Adrenal gland (tissue), 19 donors: ENCODE measurements around the gene TNFRSF25. TPM values are rescaled to one million over a fixed set of nuclear protein-coding genes. Genes with fewer than 3 reads are reported as not detected.

Experiments
- DNase-seq, 7 donors: peaks; one replicate each; pipeline ENCODE4 v3.0.0-alpha.2; 2019 to 2020
- H3K27ac ChIP-seq, 5 donors: fragments of 200-600 bp; sonication (generic) in 4 of 5; 1 replicate in 3 of 5; 2 replicates in 2 of 5; pipeline versions ENCODE4 v1.5.1 to v1.8.0; 2016 to 2020; ENCODE audit warnings: mild to moderate bottlenecking in 1 of 5
- H3K27me3 ChIP-seq: fragments of 200-600 bp; 2 replicates; pipeline ENCODE4 v1.8.0; 2021
- H3K36me3 ChIP-seq, 2 donors: fragments of 200-600 bp; replicated peaks in 1 of 2; 1 replicate in 1 of 2; 2 replicates in 1 of 2; pipeline versions ENCODE4 v1.5.1 to v1.8.0; 2018 to 2022
- H3K4me1 ChIP-seq, 2 donors: fragments of 200-600 bp; replicated peaks in 1 of 2; 1 replicate in 1 of 2; 2 replicates in 1 of 2; pipeline versions ENCODE4 v1.5.1 to v1.8.0; 2018 to 2021
- H3K4me3 ChIP-seq, 4 donors: fragments of 200-600 bp; sonication (generic) in 3 of 4; one replicate each; pipeline ENCODE4 v1.5.1; 2016 to 2018
- H3K9me3 ChIP-seq, 3 donors: fragments of 200-600 bp; sonication (generic) in 1 of 3; replicated peaks in 1 of 3; 1 replicate in 2 of 3; 2 replicates in 1 of 3; pipeline versions ENCODE4 v1.5.1 to v1.8.0; 2016 to 2021
- CTCF ChIP-seq, 6 experiments: fragments of 450-650 bp in 4 of 6; fragments of 200-600 bp in 2 of 6; sonication (generic) in 1 of 6; IDR thresholded peaks; 1 replicate in 5 of 6; 2 replicates in 1 of 6; pipeline versions ENCODE4 v1.5.1 to v1.8.0; 2016 to 2021; ENCODE audit warnings: antibody characterized with exemption in 6 of 6, mild to moderate bottlenecking in 2 of 6, moderate library complexity in 1 of 6
- POLR2A ChIP-seq, 2 donors: fragments of 450-650 bp; IDR thresholded peaks; one replicate each; pipeline ENCODE4 v1.6.1; 2017; ENCODE audit warnings: antibody characterized with exemption in 2 of 2, mild to moderate bottlenecking in 2 of 2, moderate library complexity in 1 of 2
- WGBS, 4 donors: extraction: QIAGEN DNeasy Blood & Tissue Kit in 2 of 4; methylation state at CpG; one replicate each; pipeline versions ENCODE4 v1.1.5 to v1.1.7; 2013 to 2017; 5-methylcytosine and 5-hydroxymethylcytosine counted together
- intact Hi-C, 2 donors: fragments of 100-400 bp; cut with DNase I; formaldehyde crosslinking; loops; one replicate each; pipeline versions ENCODE4 v1.14.1 to v1.15.0; 2022 to 2023
- long read RNA-seq, 10 donors: library from polyadenylated mRNA in 3 of 10; unstranded in 2 of 10; stranded (forward) in 1 of 10; transcript quantifications; one replicate each; pipeline ENCODE4 v2.0.0 and lab custom pipeline, GENCODE V29; 2021 to 2026
- polyA plus RNA-seq, 3 donors: library from polyadenylated mRNA; stranded (reverse); fragments of 200-250 nt in 2 of 3; fragments of 350-450 nt in 1 of 3; fragmentation: Illumina TruSeq in 1 of 3; extraction: RNeasy Lipid Tissue Mini Kit (QIAGEN cat#74804) in 1 of 3; gene quantifications; one replicate each; pipeline ENCODE4 v1.2.3, GENCODE V29; 2013 to 2014
- total RNA-seq, 9 donors: library from RNA; depleted of rRNA in 4 of 9; stranded (reverse); fragments of >200 nt in 4 of 9; fragments of 120-200 nt in 1 of 9; fragmentation: NEBNext Ultra II Directional in 1 of 9; extraction: Animal tissue kit (Norgen Biotek cat#: 25700) in 1 of 9; gene quantifications; one replicate each; pipeline versions ENCODE4 v1.1.0 to v1.2.4, GENCODE V29; 2013 to 2023
- donor health status: healthy with polysubstance abuse.
- donor health status: Bipolar disorder and iron deficiency.
- donor health status: DM: yes; HTN: yes; CAD: no.
- donor health status: DM: no; HTN: no; CAD: no.
- donor health status: DM: no; HTN: no; CAD: no.
- donor health status: DM: yes; HTN: yes; CAD: no.

The TNFRSF25 gene
- total RNA-seq (10 to 100 TPM in 4 of 9 donors, 1 to 10 TPM in 5; 2.4 to 36.4 (median 8.8) TPM), polyA plus RNA-seq (100 to 1,000 TPM in 1 of 3 donors, 10 to 100 TPM in 1, 1 to 10 TPM in 1; 1.2 to 169 (median 63.8) TPM)
- long read RNA-seq, donor 1, result 0 reads
- long read RNA-seq, donor 2, result 0 reads
- long read RNA-seq, donor 3, result 0 reads
- long read RNA-seq, donor 4, transcript TNFRSF25-211 (4 exons, 1,591 nt), result major isoform, 9 of 13 reads
- long read RNA-seq, donor 4, partial matches to known transcripts, result 1 of 13 reads
- long read RNA-seq, donor 4, other reads (novel, unspliced or antisense), result 1 of 13 reads
- long read RNA-seq, donor 5, partial matches to known transcripts, result 0 of 3 reads
- long read RNA-seq, donor 5, other reads (novel, unspliced or antisense), result 1 of 3 reads
- long read RNA-seq, donor 6, transcript TNFRSF25-211 (4 exons, 1,591 nt), result major isoform, 6 of 12 reads
- long read RNA-seq, donor 6, partial matches to known transcripts, result 2 of 12 reads
- long read RNA-seq, donor 6, other reads (novel, unspliced or antisense), result 1 of 12 reads
- long read RNA-seq, donor 7, result 0 reads
- long read RNA-seq, donor 8, partial matches to known transcripts, result 0 of 1 reads
- long read RNA-seq, donor 8, other reads (novel, unspliced or antisense), result 0 of 1 reads
- long read RNA-seq, donor 9, result 0 reads
- long read RNA-seq, donor 10, partial matches to known transcripts, result 0 of 1 reads
- long read RNA-seq, donor 10, other reads (novel, unspliced or antisense), result 0 of 1 reads

DNA sequence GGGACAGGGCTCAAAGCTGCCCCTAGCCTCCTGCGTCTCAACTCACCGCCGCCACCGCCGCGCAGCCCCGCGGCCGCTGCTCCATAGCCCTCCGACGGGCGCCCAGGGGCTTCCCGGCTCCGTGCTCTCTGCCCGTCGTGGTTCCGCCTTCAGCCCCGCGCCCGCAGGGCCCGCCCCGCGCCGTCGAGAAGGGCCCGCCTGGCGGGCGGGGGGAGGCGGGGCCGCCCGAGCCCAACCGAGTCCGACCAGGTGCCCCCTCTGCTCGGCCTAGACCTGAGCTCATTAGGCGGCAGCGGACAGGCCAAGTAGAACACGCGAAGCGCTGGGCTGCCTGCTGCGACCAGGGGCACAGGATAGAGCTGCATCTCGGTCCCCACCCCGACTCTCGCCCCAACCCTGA is at the start of gene TNFRSF25:
TNFRSF25 (minus strand) TSS at position 151 of the 400 bp plus-strand sequence; CDS start at position 85, 66 bp downstream.
- no peak for DNase-seq
- Histone ChIP-seq H3K4me3 (no peak within 1 kb of the TSS), H3K9me3 (no peaks in the 10 kb centered on the region), H3K27ac (no peak within 1 kb of the TSS), H3K36me3 (peaks cover 0 to 52% of the 10 kb centered on the region in 2 donors), H3K27me3 (no peaks in the 10 kb centered on the region), H3K4me1 (no peaks in the 10 kb centered on the region)
- intact Hi-C loops, result no loop called here
- WGBS, 4 donors, result 17 to 39% (median 35%) methylated on average over 16 to 43 of the region's 43 CpGs
- no peak for TF ChIP-seq CTCF (IDR thresholded peaks at IDR 0.05)
- TF ChIP-seq POLR2A (IDR thresholded peaks at IDR 0.05), result no peak

DNA sequence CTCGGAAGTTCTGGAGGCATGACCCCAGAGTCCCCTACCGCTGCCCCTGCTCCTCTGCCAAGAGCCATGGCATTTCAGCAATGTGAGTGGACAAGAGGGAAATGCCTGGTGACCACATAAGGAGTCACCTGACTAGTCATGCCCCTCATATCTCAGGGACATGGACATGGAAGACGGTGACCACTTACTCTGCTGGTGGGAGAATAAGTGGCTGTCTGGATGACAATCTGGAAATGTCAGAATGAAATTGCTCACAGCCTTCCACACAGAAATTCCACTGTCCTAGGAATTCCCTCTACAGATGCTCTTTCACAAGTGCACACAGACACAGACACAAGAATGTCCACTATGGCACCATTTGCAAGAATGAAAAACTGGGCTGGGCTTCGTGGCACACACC is 49.8 kb upstream of the TNFRSF25 start:
- Histone ChIP-seq H3K27ac (no peak overlapping the region), H3K9me3 (no peaks in the 10 kb centered on the region), H3K36me3 (no peaks in the 10 kb centered on the region), H3K27me3 (no peaks in the 10 kb centered on the region), H3K4me1 (peaks cover 9 to 12% of the 10 kb centered on the region in 2 donors), H3K4me3 (no peak overlapping the region)
- no peak for DNase-seq
- WGBS, 4 donors, result 87 to 93% (median 91%) methylated on average over 4 of the region's 4 CpGs
- no peak for TF ChIP-seq CTCF (IDR thresholded peaks at IDR 0.05)
- no peak for TF ChIP-seq POLR2A (IDR thresholded peaks at IDR 0.05)
- intact Hi-C loops, result no loop called here

GRCh38 chr1:6513320-6513801 is 47.4 kb upstream of the TNFRSF25 start:
- Histone ChIP-seq H3K36me3 (no peaks in the 10 kb centered on the region), H3K4me3 (no peak overlapping the region), H3K9me3 (no peaks in the 10 kb centered on the region), H3K4me1 (peaks cover 0 to 7% of the 10 kb centered on the region in 2 donors), H3K27ac (peak overlapping the region in 1 of 5 donors; percentile 6), H3K27me3 (no peaks in the 10 kb centered on the region)
- DNase-seq, result no peak
- intact Hi-C loops, result no loop called here
- 86 to 96% (median 88%) methylated on average over 5 to 9 of the region's 9 CpGs for WGBS, 4 donors
- TF ChIP-seq POLR2A (IDR thresholded peaks at IDR 0.05), result no peak
- TF ChIP-seq CTCF (IDR thresholded peaks at IDR 0.05), result no peak

DNA sequence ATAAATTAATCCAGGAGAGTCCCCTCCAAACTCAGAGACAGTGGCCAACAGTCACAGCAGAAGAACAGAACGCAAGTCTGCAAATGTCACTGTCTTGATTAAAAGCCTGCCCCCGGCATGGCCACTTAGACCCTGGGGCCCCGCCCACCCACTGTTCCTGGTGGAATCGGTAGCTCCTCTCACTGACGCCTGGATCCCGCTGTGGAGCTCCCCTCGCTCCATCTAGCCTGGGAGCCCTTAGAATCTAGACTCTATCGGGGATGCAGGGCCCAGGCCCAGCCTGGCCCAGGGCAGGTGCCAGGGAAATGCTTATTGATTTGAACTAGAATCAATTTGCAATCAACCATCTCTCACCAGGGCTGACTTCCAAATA is 46.9 kb upstream of the TNFRSF25 start:
- DNase-seq, result no peak
- Histone ChIP-seq H3K27me3 (no peaks in the 10 kb centered on the region), H3K27ac (peak overlapping the region in 1 of 5 donors; percentile 6), H3K4me1 (peaks cover 0 to 10% of the 10 kb centered on the region in 2 donors), H3K36me3 (no peaks in the 10 kb centered on the region), H3K4me3 (no peak overlapping the region), H3K9me3 (no peaks in the 10 kb centered on the region)
- intact Hi-C loops, result no loop called here
- 78 to 100% (median 91%) methylated on average over 4 to 8 of the region's 8 CpGs for WGBS, 4 donors
- TF ChIP-seq POLR2A (IDR thresholded peaks at IDR 0.05) (no peak), CTCF (IDR thresholded peaks at IDR 0.05) (no peak)
